ENCODE results near the gene KIAA0513.
"Not testable (repeated sequence)": the region's sequence is repeated elsewhere in the genome, so short reads cannot be mapped to it uniquely, and the experiment has no call there.

DNA sequence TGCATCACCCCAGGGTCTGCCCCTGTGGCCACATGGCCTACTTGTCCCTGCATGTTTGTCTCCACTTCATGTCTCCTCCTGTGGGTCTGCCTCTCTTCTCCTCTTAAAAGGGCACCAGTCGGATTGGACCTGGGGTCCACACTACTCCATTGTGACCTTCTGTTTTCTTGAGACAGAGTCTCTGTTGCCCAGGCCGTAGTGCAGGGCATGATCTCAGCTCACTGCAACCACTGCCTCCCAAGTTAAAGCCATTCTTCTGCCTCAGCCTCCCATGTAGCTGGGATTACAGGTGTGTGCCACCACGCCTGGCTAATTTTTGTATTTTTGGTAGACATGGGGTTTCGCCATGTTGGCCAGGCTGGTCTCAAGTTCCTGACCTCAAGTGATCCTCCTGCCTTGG is 4.6 kb downstream of the KIAA0513 start:
- not testable (repeated sequence) for TF ChIP-seq POLR2A (IDR thresholded peaks at IDR 0.05)
- TF ChIP-seq, protein P1, sequence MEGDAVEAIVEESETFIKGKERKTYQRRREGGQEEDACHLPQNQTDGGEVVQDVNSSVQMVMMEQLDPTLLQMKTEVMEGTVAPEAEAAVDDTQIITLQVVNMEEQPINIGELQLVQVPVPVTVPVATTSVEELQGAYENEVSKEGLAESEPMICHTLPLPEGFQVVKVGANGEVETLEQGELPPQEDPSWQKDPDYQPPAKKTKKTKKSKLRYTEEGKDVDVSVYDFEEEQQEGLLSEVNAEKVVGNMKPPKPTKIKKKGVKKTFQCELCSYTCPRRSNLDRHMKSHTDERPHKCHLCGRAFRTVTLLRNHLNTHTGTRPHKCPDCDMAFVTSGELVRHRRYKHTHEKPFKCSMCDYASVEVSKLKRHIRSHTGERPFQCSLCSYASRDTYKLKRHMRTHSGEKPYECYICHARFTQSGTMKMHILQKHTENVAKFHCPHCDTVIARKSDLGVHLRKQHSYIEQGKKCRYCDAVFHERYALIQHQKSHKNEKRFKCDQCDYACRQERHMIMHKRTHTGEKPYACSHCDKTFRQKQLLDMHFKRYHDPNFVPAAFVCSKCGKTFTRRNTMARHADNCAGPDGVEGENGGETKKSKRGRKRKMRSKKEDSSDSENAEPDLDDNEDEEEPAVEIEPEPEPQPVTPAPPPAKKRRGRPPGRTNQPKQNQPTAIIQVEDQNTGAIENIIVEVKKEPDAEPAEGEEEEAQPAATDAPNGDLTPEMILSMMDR (IDR thresholded peaks at IDR 0.05) = not testable (repeated sequence)

Measured in thyroid gland (tissue), 4 donors.